HG02840 (cell line): ENCODE measurements around the gene EZR.

ENCODE experiments used
- ATAC-seq: cut with Tn5 transposase; IDR thresholded peaks from one replicate; pipeline ENCODE4 v1.9.1; 2021; ENCODE audit warnings: mild to moderate bottlenecking, moderate library complexity, moderate number of reproducible peaks; ENCODE audit not compliant: unreplicated experiment, low FRiP score

The EZR gene

GRCh38 chr6:158819213-158819976 lies at the start of gene EZR:
TSS of gene EZR (minus strand) at chr6:158819368. CDS start at chr6:158818093, 1,275 bp downstream.
- ATAC-seq, result peak; percentile 46

- ATAC-seq, result no peak
These were observed 48.9 kb upstream of the EZR start for GRCh38 chr6:158868122-158868480.

GRCh38 chr6:158867381-158868121 lies 48.4 kb upstream of the EZR start:
- no peak for ATAC-seq

- no peak for ATAC-seq
These were observed 46.6 kb upstream of the EZR start for GRCh38 chr6:158865769-158866168.

GRCh38 chr6:158863646-158864045 lies 44.5 kb upstream of the EZR start:
- no peak for ATAC-seq

GRCh38 chr6:158861686-158862381 lies 42.7 kb upstream of the EZR start:
- no peak for ATAC-seq

GRCh38 chr6:158860279-158860865 lies 41.2 kb upstream of the EZR start:
- ATAC-seq, result no peak

GRCh38 chr6:158856261-158856660 lies 37.1 kb upstream of the EZR start:
- ATAC-seq, result no peak

- ATAC-seq, result no peak
These were observed 35.3 kb upstream of the EZR start for GRCh38 chr6:158854214-158855101.

GRCh38 chr6:158853880-158854213 lies 34.7 kb upstream of the EZR start:
- no peak for ATAC-seq

- peak; percentile 81 for ATAC-seq
These were observed 34.1 kb upstream of the EZR start for GRCh38 chr6:158853072-158853879.

- ATAC-seq, result no peak
These were observed 33.3 kb upstream of the EZR start for GRCh38 chr6:158852312-158853071.

- no peak for ATAC-seq
These were observed 31.6 kb upstream of the EZR start for GRCh38 chr6:158850807-158851115.

GRCh38 chr6:158849899-158850806 lies 31.0 kb upstream of the EZR start:
- ATAC-seq, result no peak

GRCh38 chr6:158848490-158848895 lies 29.3 kb upstream of the EZR start:
- no peak for ATAC-seq

GRCh38 chr6:158847786-158848185 lies 28.6 kb upstream of the EZR start:
- ATAC-seq, result no peak

- ATAC-seq, result no peak
These were observed 27.9 kb upstream of the EZR start for GRCh38 chr6:158847012-158847529.
